ENCODE measurements around the gene ZNF607. TPM values are rescaled to one million over a fixed set of nuclear protein-coding genes. Genes with fewer than 3 reads are reported as not detected.

Gene ZNF607
- total RNA-seq, 1 experiment from 2014 or later, result 2.4 TPM

DNA sequence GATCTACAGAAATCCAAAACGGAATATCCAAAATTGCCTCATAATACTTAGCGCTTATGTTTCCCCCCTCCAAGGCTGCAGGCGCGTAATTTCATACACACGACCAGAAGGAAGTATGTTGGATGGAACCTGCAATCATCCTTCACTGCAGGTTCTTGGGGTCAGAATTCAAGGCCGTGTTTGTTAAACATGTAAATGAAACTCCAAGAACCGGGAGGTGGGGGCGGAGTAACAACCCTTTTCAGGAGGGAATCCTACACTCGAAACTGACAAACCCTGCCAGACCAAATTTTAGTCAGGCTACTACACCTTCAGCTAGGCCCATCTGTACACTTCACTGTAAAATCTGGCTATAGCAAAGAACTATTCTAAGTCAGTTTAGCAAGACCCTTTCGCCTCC is 1.3 kb downstream of the ZNF607 start:
- Histone ChIP-seq H3K9me2 (replicated peaks; ENCODE audit: low read length) (no peaks in the 10 kb centered on the region), H3K4me3 (ENCODE audit: low read length) (peak overlapping the region; percentile 73), H4K20me1 (ENCODE audit: low read length) (no peaks in the 10 kb centered on the region), H3K9me3 (ENCODE audit: low read length) (0 out of 2 replicates have a peak, but pooled peaks cover 4% of the 10 kb centered on the region), H3K36me3 (ENCODE audit: low read depth, low read length) (peaks cover 5% of the 10 kb centered on the region; the same call in 1 of the 2 replicates), H2AFZ (ENCODE audit: low read length) (peak overlapping the region; percentile 90; the same call in 1 of the 2 replicates), H3K9ac (ENCODE audit: low read length) (no peak overlapping the region), H3K4me2 (ENCODE audit: low read length) (peak overlapping the region; percentile 82; the same call in 1 of the 2 replicates), H3K79me2 (ENCODE audit: low read length) (no peaks in the 10 kb centered on the region), H3K27me3 (ENCODE audit: low read length) (no peaks in the 10 kb centered on the region), H3F3A (ENCODE audit: low read length, unreplicated experiment) (no peaks in the 10 kb centered on the region), H3K4me1 (ENCODE audit: insufficient read depth, low read length) (no peaks in the 10 kb centered on the region), H3K27ac (ENCODE audit: low read length) (no peak overlapping the region)
- CTCF ChIA-PET, result no interaction called here
- ATAC-seq (no peak), DNase-seq (no peak)
- POLR2A ChIA-PET (ENCODE audit: unreplicated experiment), result no interaction called here
- no TSS peak for BruUV-seq (replicated peaks)
- TF ChIP-seq EZH2phosphoT487 (IDR thresholded peaks at IDR 0.05; ENCODE audit: borderline replicate concordance, low read length) (no peak), CTCF (conservative IDR thresholded peaks at IDR 0.05; ENCODE audit: low read depth, low read length) (no peak), EZH2 (IDR thresholded peaks at IDR 0.05; ENCODE audit: low read length, unreplicated experiment) (no peak)
- intact Hi-C loops (cut with micrococcal nuclease), result no loop called here

DNA sequence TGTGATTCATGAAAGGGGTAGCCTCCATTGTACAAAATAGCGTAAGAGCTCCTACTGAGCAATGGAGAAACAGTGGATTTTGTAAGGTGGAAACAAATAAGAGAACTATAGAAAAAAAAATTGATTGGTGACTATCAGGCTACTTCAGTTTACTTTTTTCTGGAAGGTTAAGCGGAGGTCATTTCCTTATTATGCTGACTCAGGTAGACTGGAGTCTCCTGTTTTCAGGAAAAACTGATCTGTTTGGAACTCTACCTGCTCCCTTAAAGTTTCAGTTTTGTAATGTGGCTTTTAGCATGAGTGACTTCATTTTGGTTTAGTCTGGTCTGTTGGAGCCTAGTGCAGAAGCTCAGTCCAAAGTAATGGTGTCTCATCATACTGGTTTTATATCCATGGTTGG is 3.4 kb downstream of the ZNF607 start:
- Histone ChIP-seq H3K9me3 (ENCODE audit: low read length) (no peaks in the 10 kb centered on the region), H3F3A (ENCODE audit: low read length, unreplicated experiment) (no peaks in the 10 kb centered on the region), H3K27ac (ENCODE audit: low read length) (no peak overlapping the region), H3K36me3 (ENCODE audit: low read depth, low read length) (peaks cover 11% of the 10 kb centered on the region; the same call in 1 of the 2 replicates), H3K9ac (ENCODE audit: low read length) (no peak overlapping the region), H3K4me1 (ENCODE audit: insufficient read depth, low read length) (no peaks in the 10 kb centered on the region), H3K9me2 (replicated peaks; ENCODE audit: low read length) (no peaks in the 10 kb centered on the region), H3K27me3 (ENCODE audit: low read length) (no peaks in the 10 kb centered on the region), H3K79me2 (ENCODE audit: low read length) (no peaks in the 10 kb centered on the region), H3K4me3 (ENCODE audit: low read length) (no peak overlapping the region), H2AFZ (ENCODE audit: low read length) (no peak overlapping the region), H3K4me2 (ENCODE audit: low read length) (no peak overlapping the region), H4K20me1 (ENCODE audit: low read length) (no peaks in the 10 kb centered on the region)
- CTCF ChIA-PET, result no interaction called here
- DNase-seq (no peak), ATAC-seq (no peak)
- BruUV-seq (replicated peaks), result no TSS peak
- intact Hi-C loops (cut with micrococcal nuclease), result no loop called here
- POLR2A ChIA-PET (ENCODE audit: unreplicated experiment), result no interaction called here
- TF ChIP-seq CTCF (conservative IDR thresholded peaks at IDR 0.05; ENCODE audit: low read depth, low read length) (no peak), EZH2 (IDR thresholded peaks at IDR 0.05; ENCODE audit: low read length, unreplicated experiment) (no peak), EZH2phosphoT487 (IDR thresholded peaks at IDR 0.05; ENCODE audit: borderline replicate concordance, low read length) (no peak)

GRCh38 chr19:37706052-37706605 is 13.4 kb downstream of the ZNF607 start:
- H3K27ac ChIP-seq (ENCODE audit: low read length), result no peak overlapping the region
- no peak overlapping the region for H3K4me2 ChIP-seq (ENCODE audit: low read length)
- no peaks in the 10 kb centered on the region for H4K20me1 ChIP-seq (ENCODE audit: low read length)
- BruUV-seq (replicated peaks), result no TSS peak
- H2AFZ ChIP-seq (ENCODE audit: low read length), result no peak overlapping the region
- CTCF ChIA-PET, result no interaction called here
- no peak overlapping the region for H3K4me3 ChIP-seq (ENCODE audit: low read length)
- no peaks in the 10 kb centered on the region for H3K27me3 ChIP-seq (ENCODE audit: low read length)
- no peaks in the 10 kb centered on the region for H3K9me2 ChIP-seq (replicated peaks; ENCODE audit: low read length)
- DNase-seq (no peak), ATAC-seq (no peak)
- no peaks in the 10 kb centered on the region for H3K79me2 ChIP-seq (ENCODE audit: low read length)
- POLR2A ChIA-PET (ENCODE audit: unreplicated experiment), result no interaction called here
- H3F3A ChIP-seq (ENCODE audit: low read length, unreplicated experiment), result no peaks in the 10 kb centered on the region
- intact Hi-C loops (cut with micrococcal nuclease), result no loop called here
- peaks cover 4% of the 10 kb centered on the region; the same call in 1 of the 2 replicates for H3K9me3 ChIP-seq (ENCODE audit: low read length)
- no peak for TF ChIP-seq EZH2phosphoT487 (IDR thresholded peaks at IDR 0.05; ENCODE audit: borderline replicate concordance, low read length)
- TF ChIP-seq CTCF (conservative IDR thresholded peaks at IDR 0.05; ENCODE audit: low read depth, low read length), result no peak
- no peak for TF ChIP-seq EZH2 (IDR thresholded peaks at IDR 0.05; ENCODE audit: low read length, unreplicated experiment)
- H3K9ac ChIP-seq (ENCODE audit: low read length), result no peak overlapping the region
- peaks cover 30% of the 10 kb centered on the region for H3K36me3 ChIP-seq (ENCODE audit: low read depth, low read length)
- no peaks in the 10 kb centered on the region for H3K4me1 ChIP-seq (ENCODE audit: insufficient read depth, low read length)
